Ectodermal cell (in vitro differentiated cells): ENCODE data around the gene TLE3.

ENCODE experiments used
- H3K27ac ChIP-seq: 2 replicates; pipeline ENCODE4 v1.7.0; 2013; ENCODE audit warnings: mild to moderate bottlenecking, low read depth, low read length; ENCODE audit not compliant: insufficient read depth, poor library complexity, severe bottlenecking
- H3K27me3 ChIP-seq: 2 replicates; pipeline ENCODE4 v1.7.0; 2013; ENCODE audit warnings: mild to moderate bottlenecking, low read length; ENCODE audit not compliant: insufficient read depth, control insufficient read depth, poor library complexity, severe bottlenecking
- H3K36me3 ChIP-seq: one replicate; pipeline ENCODE4 v1.7.0; 2013; ENCODE audit warnings: low read length; ENCODE audit not compliant: control insufficient read depth, insufficient read depth
- H3K4me1 ChIP-seq: one replicate; pipeline ENCODE4 v1.7.0; 2013; ENCODE audit warnings: low read length; ENCODE audit not compliant: control insufficient read depth, insufficient read depth
- H3K4me3 ChIP-seq: 2 replicates; pipeline ENCODE4 v1.7.0; 2013; ENCODE audit warnings: low read depth, low read length, control low read depth; ENCODE audit not compliant: insufficient read depth
- H3K9me3 ChIP-seq: 2 replicates; pipeline ENCODE4 v1.7.0; 2013; ENCODE audit warnings: mild to moderate bottlenecking, low read length, moderate library complexity; ENCODE audit not compliant: control insufficient read depth
- WGBS, 2 experiments: methylation state at CpG; one replicate each; pipeline ENCODE4 v1.1.7; 2013; ENCODE audit warnings: missing lambda C conversion rate in 2 of 2; 5-methylcytosine and 5-hydroxymethylcytosine counted together

Gene TLE3

DNA sequence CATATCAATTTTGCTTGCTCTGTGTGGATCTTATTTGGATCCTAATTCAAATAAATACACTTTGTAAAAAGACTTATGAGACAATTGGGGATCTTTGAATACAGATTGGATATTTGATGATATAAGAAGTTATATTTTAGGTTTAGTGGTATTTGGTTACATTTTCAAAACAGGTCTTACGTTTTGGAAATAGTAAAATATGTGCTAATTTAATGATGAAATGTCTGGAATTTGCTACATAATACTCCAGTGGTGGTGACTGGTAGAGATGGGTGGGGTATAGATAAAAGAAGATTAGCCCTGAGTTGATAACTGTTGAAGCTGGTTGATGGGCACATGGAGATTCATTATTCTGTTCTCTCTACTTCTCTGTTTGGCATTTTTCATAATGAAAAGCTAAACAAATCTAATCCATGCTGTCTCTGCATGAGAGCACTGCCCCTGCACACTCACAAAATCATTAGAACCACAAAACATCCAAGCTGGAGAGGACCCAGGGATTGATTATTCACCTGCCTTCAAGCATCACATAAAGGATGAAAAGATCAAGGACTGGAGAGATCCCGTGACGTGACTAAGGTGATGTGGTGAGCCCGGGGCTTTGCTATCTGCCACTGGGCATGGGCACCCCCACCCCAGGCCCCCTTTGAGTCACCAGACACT lies 58.9 kb downstream of the TLE3 start:
- 87 to 89% methylated on average over 4 of the region's 4 CpGs for WGBS, 2 experiments
- no peaks in the 10 kb centered on the region for H3K36me3 ChIP-seq
- no peaks in the 10 kb centered on the region for H3K9me3 ChIP-seq
- no peak overlapping the region for H3K27ac ChIP-seq
- peaks cover 3% of the 10 kb centered on the region for H3K4me1 ChIP-seq
- no peaks in the 10 kb centered on the region for H3K27me3 ChIP-seq
- no peak overlapping the region for H3K4me3 ChIP-seq

DNA sequence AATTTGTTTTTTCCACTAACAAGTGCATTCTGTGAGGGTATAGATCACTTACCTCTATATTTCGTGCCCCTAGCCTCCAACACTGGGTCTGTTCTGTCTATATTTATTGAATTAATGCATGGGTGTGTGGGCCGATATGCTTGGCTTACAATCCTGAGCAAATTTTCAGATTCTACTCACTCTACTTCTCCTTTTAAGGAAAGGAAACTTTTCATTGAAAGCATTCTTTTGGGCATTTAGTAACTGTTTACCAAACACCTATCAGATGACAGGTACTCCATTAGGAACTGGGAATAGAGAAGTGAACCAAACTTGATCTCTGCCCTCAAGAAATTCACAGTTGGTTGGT lies 60.5 kb downstream of the TLE3 start:
- no peaks in the 10 kb centered on the region for H3K9me3 ChIP-seq
- H3K4me1 ChIP-seq, result peaks cover 4% of the 10 kb centered on the region
- WGBS, 2 experiments, result 97 to 100% methylated on average over 1 to 2 of the region's 2 CpGs
- no peaks in the 10 kb centered on the region for H3K36me3 ChIP-seq
- no peak overlapping the region for H3K27ac ChIP-seq
- no peaks in the 10 kb centered on the region for H3K27me3 ChIP-seq
- H3K4me3 ChIP-seq, result no peak overlapping the region

DNA sequence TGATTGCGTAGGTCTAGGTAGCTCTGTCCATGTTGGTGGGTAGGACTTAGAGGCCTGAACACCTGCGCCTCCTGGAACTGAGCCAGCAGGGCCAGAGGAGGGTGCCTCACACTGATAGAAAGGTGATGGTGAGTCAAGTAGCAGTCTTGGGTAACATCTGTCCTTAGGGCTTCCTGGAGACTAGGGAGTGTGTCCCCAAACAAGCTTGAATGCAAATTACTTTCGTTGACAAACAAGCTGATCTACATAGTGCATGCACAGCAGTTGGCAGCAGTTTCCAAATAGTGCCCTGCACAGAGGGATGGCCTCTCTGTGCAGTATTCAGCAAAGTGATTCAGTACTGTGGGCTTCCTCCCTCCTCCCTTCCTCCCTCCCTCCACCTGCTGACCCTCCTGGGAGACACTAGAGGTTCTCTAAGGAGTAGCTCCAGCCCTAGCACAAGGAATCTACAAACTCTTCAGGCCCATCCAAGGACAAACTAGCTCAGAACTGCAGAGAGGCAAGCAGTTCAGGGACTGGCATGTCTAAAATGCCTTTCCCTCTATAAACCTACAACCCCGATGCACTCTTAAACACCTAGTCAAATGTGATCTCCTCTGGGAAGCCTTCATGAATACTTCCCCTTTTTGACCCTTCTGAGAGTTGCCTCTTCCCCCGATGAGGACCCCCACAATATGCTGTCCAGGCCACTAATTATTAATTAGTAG lies 61.0 kb downstream of the TLE3 start:
- no peaks in the 10 kb centered on the region for H3K9me3 ChIP-seq
- H3K4me1 ChIP-seq, result peaks cover 4% of the 10 kb centered on the region
- H3K4me3 ChIP-seq, result no peak overlapping the region
- H3K36me3 ChIP-seq, result no peaks in the 10 kb centered on the region
- WGBS, 2 experiments, result 74 to 75% methylated on average over 4 to 5 of the region's 5 CpGs
- H3K27me3 ChIP-seq, result no peaks in the 10 kb centered on the region
- no peak overlapping the region for H3K27ac ChIP-seq

DNA sequence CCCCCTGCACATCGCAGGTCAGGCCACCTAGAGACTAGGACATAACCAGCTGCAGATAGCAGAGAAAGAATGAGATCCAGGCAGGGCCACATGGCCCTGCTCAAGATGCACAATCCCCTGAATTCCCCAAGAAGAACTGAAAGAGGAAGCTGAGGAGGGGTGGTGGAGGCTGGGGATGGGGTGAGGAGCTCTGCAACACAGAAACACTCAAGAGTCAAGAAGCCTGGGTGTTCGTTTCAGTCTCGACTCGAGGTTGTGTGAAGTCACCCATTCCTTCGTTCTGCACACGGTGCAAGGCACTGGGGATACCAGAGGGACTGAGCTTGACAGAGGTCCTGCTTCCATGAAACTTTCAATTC lies 62.0 kb downstream of the TLE3 start:
- H3K9me3 ChIP-seq, result no peaks in the 10 kb centered on the region
- no peak overlapping the region for H3K4me3 ChIP-seq
- no peak overlapping the region for H3K27ac ChIP-seq
- no peaks in the 10 kb centered on the region for H3K36me3 ChIP-seq
- 85 to 87% methylated on average over 5 to 6 of the region's 6 CpGs for WGBS, 2 experiments
- peaks cover 4% of the 10 kb centered on the region for H3K4me1 ChIP-seq
- no peaks in the 10 kb centered on the region for H3K27me3 ChIP-seq

- 90 to 91% methylated on average over 10 of the region's 10 CpGs for WGBS, 2 experiments
- no peak overlapping the region for H3K4me3 ChIP-seq
These were observed 62.5 kb downstream of the TLE3 start for GRCh38 chr15:70035051-70035718.

DNA sequence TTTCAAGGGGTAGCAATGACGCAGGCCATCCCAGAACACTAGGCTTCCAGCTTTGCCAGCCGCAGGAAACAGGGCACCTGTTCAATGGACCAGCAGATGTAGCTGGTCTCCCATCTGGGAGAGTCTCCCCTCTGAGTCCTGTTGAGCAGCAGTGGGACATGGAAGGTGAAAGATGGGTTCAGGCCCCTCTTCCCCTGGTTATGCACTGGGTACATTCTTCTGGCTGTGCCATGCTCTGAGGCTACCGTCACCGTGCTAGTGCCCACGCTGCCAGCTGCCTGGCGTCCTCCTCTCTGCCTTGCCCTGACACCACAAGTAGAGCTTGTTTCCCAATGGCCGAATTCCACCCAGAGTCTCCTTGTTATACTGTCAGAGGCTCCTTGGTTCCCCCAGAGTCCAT lies 63.1 kb downstream of the TLE3 start:
- H3K27me3 ChIP-seq, result no peaks in the 10 kb centered on the region

More at GRCh38 chr15:70035051-70035718, 62.5 kb downstream of the TLE3 start:
- no peaks in the 10 kb centered on the region for H3K27me3 ChIP-seq
- no peaks in the 10 kb centered on the region for H3K9me3 ChIP-seq
- H3K36me3 ChIP-seq, result no peaks in the 10 kb centered on the region
- H3K27ac ChIP-seq, result no peak overlapping the region
- H3K4me1 ChIP-seq, result peaks cover 4% of the 10 kb centered on the region

GRCh38 chr15:70034141-70034540 lies 63.6 kb downstream of the TLE3 start:
- peaks cover 4% of the 10 kb centered on the region for H3K4me1 ChIP-seq
- H3K27ac ChIP-seq, result no peak overlapping the region
- no peak overlapping the region for H3K4me3 ChIP-seq
- WGBS, 2 experiments, result 90 to 92% methylated on average over 4 of the region's 4 CpGs
- no peaks in the 10 kb centered on the region for H3K36me3 ChIP-seq
- H3K9me3 ChIP-seq, result no peaks in the 10 kb centered on the region
- no peaks in the 10 kb centered on the region for H3K27me3 ChIP-seq

More for the DNA sequence above, 63.1 kb downstream of the TLE3 start:
- Histone ChIP-seq H3K4me3 (no peak overlapping the region), H3K9me3 (no peaks in the 10 kb centered on the region), H3K4me1 (peaks cover 4% of the 10 kb centered on the region), H3K36me3 (no peaks in the 10 kb centered on the region), H3K27ac (no peak overlapping the region)
- WGBS, 2 experiments, result 94 to 95% methylated on average over 7 of the region's 7 CpGs

DNA sequence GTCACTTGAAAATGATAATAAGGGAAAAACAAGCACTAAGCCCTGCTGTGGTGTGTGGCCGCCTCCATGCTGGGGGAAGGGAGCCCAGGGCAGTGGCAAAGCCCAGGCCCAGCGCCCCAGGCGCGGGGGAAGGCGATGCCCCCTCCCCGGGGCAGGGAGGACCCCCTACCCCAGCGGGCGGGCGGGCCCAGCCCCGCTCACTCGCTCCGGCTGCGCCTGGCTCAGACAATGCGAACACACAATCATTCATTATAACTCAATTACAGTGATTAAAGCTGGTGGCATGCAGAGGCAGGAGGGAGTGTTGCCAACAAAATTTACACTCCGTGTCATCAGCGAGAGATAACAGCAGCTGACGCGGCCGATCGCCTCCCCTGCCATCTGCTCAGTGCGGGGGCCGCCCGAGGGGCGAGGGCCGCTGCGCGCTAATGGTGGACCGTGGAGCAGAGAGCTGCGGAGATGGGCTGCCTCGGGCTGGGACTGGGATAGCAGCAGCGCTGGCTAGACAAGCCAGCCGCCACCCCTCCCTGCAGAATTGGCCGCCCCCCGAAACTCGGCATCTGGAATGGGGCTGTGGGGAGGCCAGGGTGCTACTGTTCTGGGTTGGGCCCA lies 64.1 kb downstream of the TLE3 start:
- Histone ChIP-seq H3K27me3 (no peaks in the 10 kb centered on the region), H3K4me3 (no peak overlapping the region), H3K36me3 (no peaks in the 10 kb centered on the region), H3K9me3 (no peaks in the 10 kb centered on the region), H3K27ac (no peak overlapping the region), H3K4me1 (peaks cover 4% of the 10 kb centered on the region)
- 46 to 50% methylated on average over 35 of the region's 35 CpGs for WGBS, 2 experiments

GRCh38 chr15:70033109-70033508 lies 64.6 kb downstream of the TLE3 start:
- no peak overlapping the region for H3K27ac ChIP-seq
- H3K36me3 ChIP-seq, result no peaks in the 10 kb centered on the region
- no peaks in the 10 kb centered on the region for H3K9me3 ChIP-seq
- peaks cover 4% of the 10 kb centered on the region for H3K4me1 ChIP-seq
- no peaks in the 10 kb centered on the region for H3K27me3 ChIP-seq
- no peak overlapping the region for H3K4me3 ChIP-seq
- WGBS, 2 experiments, result 59 to 61% methylated on average over 9 to 10 of the region's 10 CpGs

GRCh38 chr15:70032509-70032908 lies 65.2 kb downstream of the TLE3 start:
- 79 to 90% methylated on average over 2 of the region's 2 CpGs for WGBS, 2 experiments
- Histone ChIP-seq H3K4me3 (no peak overlapping the region), H3K9me3 (no peaks in the 10 kb centered on the region), H3K27me3 (no peaks in the 10 kb centered on the region), H3K27ac (no peak overlapping the region), H3K36me3 (no peaks in the 10 kb centered on the region), H3K4me1 (peaks cover 4% of the 10 kb centered on the region)
